Right cardiac atrium (tissue), 5 donors: Measurements from ENCODE around the gene UBTD2. TPM values are rescaled to one million over a fixed set of nuclear protein-coding genes. Genes with fewer than 3 reads are reported as not detected.

Source experiments
- ATAC-seq, 2 donors: fragments of 200-7000 bp; cut with Tn5 transposase; one replicate each; pipeline versions ENCODE4 v1.8.0 to v1.9.1; 2020; ENCODE audit warnings: moderate library complexity in 2 of 2, mild to moderate bottlenecking in 1 of 2
- DNase-seq, 3 donors: peaks; one replicate each; pipeline ENCODE4 v3.0.0-alpha.2; 2020
- H3K27ac ChIP-seq: one replicate; pipeline ENCODE4 v1.5.1; 2013; ENCODE audit warnings: mild to moderate bottlenecking, low read length, control low read depth, moderate library complexity
- H3K27me3 ChIP-seq: one replicate; pipeline ENCODE4 v1.6.1; 2013; ENCODE audit not compliant: control insufficient read depth, insufficient read depth
- H3K4me1 ChIP-seq: one replicate; pipeline ENCODE4 v1.6.1; 2013; ENCODE audit warnings: low read length; ENCODE audit not compliant: control insufficient read depth, insufficient read depth
- H3K4me3 ChIP-seq: one replicate; pipeline ENCODE4 v1.5.1; 2013; ENCODE audit warnings: low read length, control low read depth
- H3K9me3 ChIP-seq: one replicate; pipeline ENCODE4 v1.6.1; 2013; ENCODE audit warnings: low read length; ENCODE audit not compliant: control insufficient read depth
- WGBS: extraction: QIAGEN DNeasy Blood & Tissue Kit; methylation state at CpG from one replicate; pipeline ENCODE4 v1.1.7; 2013; 5-methylcytosine and 5-hydroxymethylcytosine counted together
- intact Hi-C, 4 donors: fragments of 100-400 bp; cut with DNase I; formaldehyde crosslinking; loops; one replicate each; pipeline versions ENCODE4 v1.11.0 to v1.14.0; 2022 to 2023
- polyA plus RNA-seq: library from polyadenylated mRNA; stranded (reverse); fragments of 200-250 nt; gene quantifications from one replicate; pipeline ENCODE4 v1.2.3, GENCODE V29; 2013
- total RNA-seq, 4 donors: library from RNA; stranded (reverse); fragmentation: NEBNext Ultra II Directional; extraction: Animal tissue kit (Norgen Biotek cat#: 25700); gene quantifications; one replicate each; pipeline ENCODE4 v1.2.1, GENCODE V29; 2021
- donor health status: healthy with polysubstance abuse.
- donor health status: DM: no; HTN: yes; CAD: no.
- donor health status: DM: no; HTN: no; CAD: no.
- donor health status: DM: no; HTN: yes; CAD: no; lungs with severe emphysema.
- donor health status: DM: yes; HTN: yes; CAD: no.

UBTD2 gene
- total and polyA plus RNA-seq, 5 donors, result 8.1 to 11.4 (median 10.4) TPM

DNA sequence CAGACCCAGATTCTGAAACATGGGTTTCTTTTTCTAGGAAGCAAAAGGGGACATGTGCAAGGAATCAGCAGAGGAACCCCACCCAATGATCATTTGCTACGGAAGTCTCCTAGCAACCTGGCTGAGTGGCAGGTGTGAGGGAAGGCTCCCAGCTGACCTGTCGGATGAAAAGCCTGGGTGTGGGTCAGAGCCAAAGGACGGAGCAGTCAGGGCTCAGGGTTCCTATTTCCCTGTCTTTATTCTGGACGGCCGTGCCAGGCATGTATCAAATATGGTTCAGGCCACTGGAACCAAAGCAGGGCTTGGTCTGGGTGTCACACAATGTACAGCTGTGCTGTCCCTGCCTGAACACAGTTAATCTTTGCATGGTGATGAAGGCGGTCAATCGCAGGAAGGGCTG lies 115.7 kb downstream of the UBTD2 start:
- no peaks in the 10 kb centered on the region for H3K27me3 ChIP-seq
- 53% methylated on average over 7 of the region's 7 CpGs for WGBS
- H3K27ac ChIP-seq, result peak overlapping the region; percentile 5
- DNase-seq (no peak), ATAC-seq (no peak)
- intact Hi-C loops, result no loop called here
- no peaks in the 10 kb centered on the region for H3K9me3 ChIP-seq
- H3K4me3 ChIP-seq, result no peak overlapping the region
- H3K4me1 ChIP-seq, result peaks cover 21% of the 10 kb centered on the region

DNA sequence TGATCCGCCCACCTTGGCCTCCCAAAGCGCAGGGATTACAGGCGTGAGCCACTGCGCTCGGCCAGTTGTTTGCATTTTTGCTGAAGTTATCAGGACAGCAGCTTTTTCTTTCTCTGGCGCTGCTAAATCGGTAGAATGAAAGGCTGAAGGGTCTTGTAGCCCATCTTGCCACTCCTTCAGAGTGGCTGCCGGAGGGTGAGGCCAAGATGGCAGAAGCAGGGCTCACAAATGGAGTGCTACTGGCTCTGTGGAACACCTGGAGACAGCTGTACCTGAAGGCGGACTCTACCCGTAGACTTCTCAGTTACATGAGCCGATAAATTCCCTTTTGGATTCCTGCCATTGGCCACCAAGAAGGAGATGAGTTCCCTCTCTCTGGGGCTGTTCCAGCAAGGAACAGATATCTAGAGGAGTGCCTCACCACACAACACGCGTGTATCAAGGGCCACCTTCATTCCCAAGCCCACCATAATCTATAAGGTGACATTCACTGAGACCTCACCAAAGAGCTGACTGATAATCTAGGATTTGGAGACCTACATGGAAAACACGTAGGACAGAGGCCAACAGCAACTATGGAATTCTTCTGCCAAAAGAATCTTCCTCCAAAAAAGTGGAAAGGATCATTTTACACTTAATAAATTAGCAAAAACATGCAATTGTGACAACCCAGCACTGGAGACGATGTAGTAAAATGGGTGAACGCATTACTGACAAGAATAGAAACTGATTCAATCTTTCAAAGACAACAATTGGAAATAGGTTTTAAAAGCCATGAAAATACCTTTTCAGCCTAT lies 117.3 kb downstream of the UBTD2 start:
- Histone ChIP-seq H3K4me1 (peaks cover 26% of the 10 kb centered on the region), H3K4me3 (no peak overlapping the region), H3K27ac (no peak overlapping the region), H3K9me3 (no peaks in the 10 kb centered on the region), H3K27me3 (no peaks in the 10 kb centered on the region)
- whole genome bisulfite sequencing, result 91% methylated on average over 16 of the region's 16 CpGs
- DNase-seq (no peak), ATAC-seq (no peak)
- intact Hi-C loops, result no loop called here

DNA sequence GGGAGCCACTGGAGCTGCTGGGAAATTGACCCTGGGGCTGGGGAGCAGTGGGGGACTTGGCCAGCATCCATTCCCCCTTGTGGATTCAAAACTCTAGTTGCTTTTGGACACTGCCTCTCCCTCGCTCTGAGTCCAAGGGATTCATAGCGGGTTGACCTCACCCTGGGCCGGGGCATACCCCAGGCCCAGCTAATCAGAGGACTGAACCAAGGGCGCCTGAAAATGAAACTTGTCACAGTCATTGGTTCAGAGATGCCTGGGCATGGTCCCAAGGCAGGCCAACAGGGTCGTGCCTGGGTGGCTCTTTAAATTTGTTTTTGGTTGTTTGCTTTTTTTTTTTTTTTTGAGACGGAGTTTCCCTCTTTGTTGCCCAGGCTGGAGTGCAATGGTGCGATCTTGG lies 118.1 kb downstream of the UBTD2 start:
- Histone ChIP-seq H3K27ac (peak overlapping the region; percentile 15), H3K4me3 (no peak overlapping the region), H3K9me3 (no peaks in the 10 kb centered on the region), H3K27me3 (no peaks in the 10 kb centered on the region), H3K4me1 (peaks cover 26% of the 10 kb centered on the region)
- intact Hi-C loops, result no loop called here
- ATAC-seq (no peak), DNase-seq (no peak)
- 77% methylated on average over 7 of the region's 7 CpGs for WGBS

DNA sequence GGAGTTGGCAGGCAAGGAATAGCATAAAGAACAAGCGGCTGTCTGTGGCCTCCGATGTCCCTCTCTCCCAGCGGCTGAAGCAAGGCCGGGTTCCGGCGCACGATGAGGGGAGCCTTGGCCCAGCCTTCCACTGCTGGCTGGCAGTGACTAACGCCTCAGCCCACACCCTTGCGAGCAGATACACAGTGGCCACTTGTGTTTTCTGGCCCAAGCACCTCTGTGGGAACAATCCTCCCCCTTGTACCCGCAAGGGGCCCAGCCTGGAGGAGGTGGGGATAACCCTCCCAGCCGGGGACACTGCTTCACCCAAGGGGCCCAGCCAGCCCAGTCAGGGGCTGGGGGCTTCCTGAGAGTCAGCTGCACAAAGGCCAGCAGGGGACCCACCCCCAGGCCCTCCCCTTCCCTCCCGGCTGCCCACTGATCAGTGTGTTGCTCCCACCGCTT lies 118.8 kb downstream of the UBTD2 start:
- peak; percentile 80 to 88 for ATAC-seq
- intact Hi-C loops, result no loop called here
- Histone ChIP-seq H3K4me3 (no peak overlapping the region), H3K9me3 (no peaks in the 10 kb centered on the region), H3K27me3 (no peaks in the 10 kb centered on the region), H3K27ac (peak overlapping the region; percentile 52), H3K4me1 (peaks cover 26% of the 10 kb centered on the region)
- DNase-seq, result peak; percentile 77 to 86 (median 82)
- 29% methylated on average over 13 of the region's 13 CpGs for WGBS

DNA sequence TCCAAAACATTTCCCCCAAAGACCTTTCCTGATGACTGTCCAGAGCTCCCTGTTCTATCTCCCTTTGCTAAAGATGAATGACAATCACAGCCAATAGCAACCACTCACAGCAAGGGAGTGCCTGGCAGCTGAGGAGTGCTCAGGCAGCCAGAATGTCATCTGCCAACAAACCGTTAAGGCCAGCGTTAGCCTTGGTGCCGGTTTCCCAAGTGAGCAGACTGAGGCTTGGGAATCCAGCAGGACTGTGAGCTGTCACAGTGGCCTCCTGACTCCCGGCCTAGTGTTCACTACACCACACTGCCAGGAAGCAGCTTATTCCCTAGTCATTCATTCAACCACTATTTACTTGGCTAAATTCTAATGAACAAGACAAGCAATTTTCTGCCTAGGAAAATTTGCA lies 120.2 kb downstream of the UBTD2 start:
- Histone ChIP-seq H3K27ac (peak overlapping the region; percentile 86), H3K9me3 (no peaks in the 10 kb centered on the region), H3K4me1 (peaks cover 18% of the 10 kb centered on the region), H3K4me3 (no peak overlapping the region), H3K27me3 (no peaks in the 10 kb centered on the region)
- WGBS, result 19% methylated on average over 4 of the region's 4 CpGs
- ATAC-seq, result peak; percentile 79 to 83
- intact Hi-C loops, result no loop called here
- peak; percentile 71 to 83 (median 79) for DNase-seq

DNA sequence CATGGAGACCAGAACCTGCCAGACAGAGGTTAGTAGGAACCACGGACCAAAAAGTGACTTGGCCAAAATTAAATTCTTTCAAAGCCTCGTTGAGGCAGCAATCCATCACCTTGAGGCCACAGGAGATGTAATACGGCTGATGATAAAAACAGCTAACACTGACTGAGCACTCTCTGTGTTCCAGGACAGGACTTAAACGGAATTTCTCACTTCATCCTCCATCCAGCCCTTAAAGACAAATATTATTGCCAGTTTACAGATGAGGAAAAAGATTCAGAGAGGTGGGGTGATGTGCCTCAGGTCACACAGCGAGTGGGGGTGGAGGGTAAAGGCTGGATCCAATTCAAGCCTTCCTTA lies 120.6 kb downstream of the UBTD2 start:
- 44% methylated on average over 5 of the region's 5 CpGs for WGBS

DNA sequence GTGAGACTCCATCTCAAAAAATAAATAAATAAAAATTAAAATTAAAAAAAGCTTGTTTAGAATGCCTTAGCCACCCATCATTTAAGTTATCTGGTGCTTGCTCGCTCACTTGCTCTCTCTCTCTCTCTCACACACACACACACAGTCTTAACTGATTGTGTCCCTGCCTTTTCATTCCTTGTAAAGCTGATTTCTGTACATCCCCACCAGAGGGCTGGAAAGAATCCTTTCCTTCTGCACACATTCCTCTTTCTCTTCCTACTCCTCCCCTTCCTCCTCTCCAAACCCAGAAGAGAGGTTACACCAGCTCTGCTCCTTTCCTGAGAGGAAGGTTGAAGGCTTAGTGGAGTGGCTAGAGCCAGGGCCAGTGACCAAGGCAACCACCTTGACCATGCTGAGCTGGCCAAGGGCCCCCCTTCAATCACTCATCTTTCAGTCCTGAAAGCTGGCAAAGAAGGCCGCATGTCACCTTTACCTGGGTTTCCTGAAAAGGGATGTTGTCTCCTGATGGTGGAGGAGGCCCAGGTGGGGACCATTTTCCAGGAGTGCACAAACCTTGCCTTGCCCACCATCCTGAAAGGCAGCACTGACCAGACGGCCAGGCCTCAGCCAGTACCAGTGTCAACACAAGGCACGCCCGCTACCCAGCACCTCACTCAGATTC lies 121.1 kb downstream of the UBTD2 start:
- peak overlapping the region; percentile 86 for H3K27ac ChIP-seq
- no peak for ATAC-seq
- no peak for DNase-seq

More for the DNA sequence above, 120.6 kb downstream of the UBTD2 start:
- H3K9me3 ChIP-seq, result no peaks in the 10 kb centered on the region
- H3K4me3 ChIP-seq, result no peak overlapping the region
- intact Hi-C loops, result no loop called here
- H3K27ac ChIP-seq, result peak overlapping the region; percentile 86
- H3K4me1 ChIP-seq, result peaks cover 16% of the 10 kb centered on the region
- H3K27me3 ChIP-seq, result no peaks in the 10 kb centered on the region
- no peak for DNase-seq
- no peak for ATAC-seq

DNA sequence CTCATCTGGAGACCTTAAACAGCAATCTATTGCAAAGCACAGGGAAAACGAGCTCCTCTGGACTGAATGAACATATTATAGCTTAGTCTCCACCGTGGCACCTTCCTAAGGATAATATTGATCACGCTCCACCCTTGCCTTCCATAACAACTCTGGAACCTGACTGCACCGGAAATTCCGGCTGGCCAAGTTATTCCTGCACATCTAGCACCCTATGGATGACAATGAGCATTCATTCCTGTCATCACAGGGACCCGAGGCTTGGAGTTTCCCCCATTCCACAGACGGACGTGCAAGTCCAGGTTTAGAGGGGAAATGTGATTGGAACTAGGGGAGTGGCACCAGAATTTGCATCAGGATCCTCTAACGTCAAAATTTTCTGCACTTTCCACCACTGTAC lies 123.1 kb downstream of the UBTD2 start:
- intact Hi-C loops, result no loop called here
- H3K4me1 ChIP-seq, result peaks cover 16% of the 10 kb centered on the region
- WGBS, result 75% methylated on average over 9 of the region's 9 CpGs

More for the DNA sequence above, 121.1 kb downstream of the UBTD2 start:
- Histone ChIP-seq H3K4me1 (peaks cover 16% of the 10 kb centered on the region), H3K9me3 (no peaks in the 10 kb centered on the region), H3K27me3 (no peaks in the 10 kb centered on the region), H3K4me3 (no peak overlapping the region)
- WGBS, result 88% methylated on average over 5 of the region's 5 CpGs
- intact Hi-C loops, result no loop called here

More for the DNA sequence above, 123.1 kb downstream of the UBTD2 start:
- DNase-seq, result no peak
- H3K9me3 ChIP-seq, result no peaks in the 10 kb centered on the region
- no peaks in the 10 kb centered on the region for H3K27me3 ChIP-seq
- no peak overlapping the region for H3K4me3 ChIP-seq
- no peak for ATAC-seq
- no peak overlapping the region for H3K27ac ChIP-seq

Other genes with a start within 250 kb of the UBTD2 start
- gene STK10, start 95.5 kb downstream of the UBTD2 start, total RNA-seq, result 10 to 100 TPM; 10.1 to 15.7 (median 11.3) TPM
- 6.1 TPM for gene STK10, start 95.5 kb downstream of the UBTD2 start, polyA plus RNA-seq
- gene EFCAB9, start 89.6 kb downstream of the UBTD2 start, total RNA-seq, result not detected
- not detected for gene EFCAB9, start 89.6 kb downstream of the UBTD2 start, polyA plus RNA-seq
- gene SH3PXD2B, start 170.8 kb upstream of the UBTD2 start, total RNA-seq, result 10 to 100 TPM in 1 of 4 donors, 1 to 10 TPM in 3; 5.1 to 18.0 (median 9.1) TPM
- gene SH3PXD2B, start 170.8 kb upstream of the UBTD2 start, polyA plus RNA-seq, result 2.2 TPM